Measurements from ENCODE around the gene VANGL1.

- TF ChIP-seq POLR2AphosphoS5 (IDR thresholded peaks at IDR 0.05; ENCODE audit: low read depth, low read length): no peak
- TF ChIP-seq POLR2A (IDR thresholded peaks at IDR 0.05; ENCODE audit: low read depth, low read length): no peak
- no peak for TF ChIP-seq SPI1 (IDR thresholded peaks at IDR 0.05; ENCODE audit: low read depth, low read length)
- no peak for TF ChIP-seq POU2F2 (IDR thresholded peaks at IDR 0.05; ENCODE audit: low read depth, low read length)
- TF ChIP-seq TAF1 (IDR thresholded peaks at IDR 0.05; ENCODE audit: low read depth, low read length): no peak
Observed at GRCh38 chr1:115658646-115659045, 16.9 kb downstream of the VANGL1 start.

Measured in GM12891 (cell line).